ENCODE results near the gene SLCO1B1. TPM values are rescaled to one million over a fixed set of nuclear protein-coding genes. Genes with fewer than 3 reads are reported as not detected.

The SLCO1B1 gene
- polyA plus RNA-seq, 1 donor (not counting 4 experiments of a cell fraction or from before 2014, with no cell fraction given): not detected

DNA sequence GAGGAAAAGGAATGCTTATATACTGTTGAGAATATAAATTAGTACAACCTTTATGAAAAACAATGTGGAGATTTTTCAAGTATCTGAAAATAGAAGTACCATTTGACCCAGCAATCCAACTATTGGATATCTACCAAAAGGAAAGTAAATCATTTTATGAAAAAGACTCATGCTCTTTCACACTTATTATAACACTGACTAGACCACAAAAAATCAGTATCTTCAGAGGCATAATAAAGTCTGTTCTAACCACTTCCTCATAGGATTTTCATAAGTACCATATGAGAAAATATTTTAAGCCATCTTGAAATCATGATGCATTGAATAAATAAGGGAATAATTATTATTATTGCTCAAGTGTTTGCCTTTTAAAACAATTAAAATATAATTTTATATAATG lies 90.8 kb downstream of the SLCO1B1 start:
- FAIRE-seq (no peak), DNase-seq (ENCODE audit: low read depth, low spot score) (no peak)
- dilution Hi-C loops (cut with MboI; ENCODE audit: extremely low pct_ligation_motif_present, low sequenced_read_pairs): no loop called here
- H3K9ac ChIP-seq (ENCODE audit: control insufficient read depth, extremely low read depth, insufficient read depth, low read length): no peak overlapping the region
- no peaks in the 10 kb centered on the region for H3K9me3 ChIP-seq (ENCODE audit: control insufficient read depth, low read depth, low read length)
- no peak for TF ChIP-seq EZH2 (IDR thresholded peaks at IDR 0.05; ENCODE audit: low read length)
- TF ChIP-seq, protein P1, sequence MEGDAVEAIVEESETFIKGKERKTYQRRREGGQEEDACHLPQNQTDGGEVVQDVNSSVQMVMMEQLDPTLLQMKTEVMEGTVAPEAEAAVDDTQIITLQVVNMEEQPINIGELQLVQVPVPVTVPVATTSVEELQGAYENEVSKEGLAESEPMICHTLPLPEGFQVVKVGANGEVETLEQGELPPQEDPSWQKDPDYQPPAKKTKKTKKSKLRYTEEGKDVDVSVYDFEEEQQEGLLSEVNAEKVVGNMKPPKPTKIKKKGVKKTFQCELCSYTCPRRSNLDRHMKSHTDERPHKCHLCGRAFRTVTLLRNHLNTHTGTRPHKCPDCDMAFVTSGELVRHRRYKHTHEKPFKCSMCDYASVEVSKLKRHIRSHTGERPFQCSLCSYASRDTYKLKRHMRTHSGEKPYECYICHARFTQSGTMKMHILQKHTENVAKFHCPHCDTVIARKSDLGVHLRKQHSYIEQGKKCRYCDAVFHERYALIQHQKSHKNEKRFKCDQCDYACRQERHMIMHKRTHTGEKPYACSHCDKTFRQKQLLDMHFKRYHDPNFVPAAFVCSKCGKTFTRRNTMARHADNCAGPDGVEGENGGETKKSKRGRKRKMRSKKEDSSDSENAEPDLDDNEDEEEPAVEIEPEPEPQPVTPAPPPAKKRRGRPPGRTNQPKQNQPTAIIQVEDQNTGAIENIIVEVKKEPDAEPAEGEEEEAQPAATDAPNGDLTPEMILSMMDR (optimal IDR thresholded peaks at IDR 0.05 in 1 of 3, IDR thresholded peaks at IDR 0.05 in 1 of 3, conservative IDR thresholded peaks at IDR 0.05 in 1 of 3; ENCODE audit: extremely low read depth in 1 of 3, insufficient read depth in 2 of 3, low read length in 3 of 3): no peak
- no peaks in the 10 kb centered on the region for H3K79me2 ChIP-seq (ENCODE audit: control insufficient read depth, insufficient read depth, low read length)
- no peaks in the 10 kb centered on the region for H3K9me1 ChIP-seq (ENCODE audit: control insufficient read depth, extremely low read depth, insufficient read depth, low read length)
- H3K4me1 ChIP-seq (ENCODE audit: control insufficient read depth, extremely low read depth, insufficient read depth, low read length): no peaks in the 10 kb centered on the region
- H3K4me3 ChIP-seq (ENCODE audit: control insufficient read depth in 2 of 3, extremely low read depth in 1 of 3, insufficient read depth in 2 of 3, low read depth in 1 of 3, low read length in 3 of 3): no peak overlapping the region
- no peaks in the 10 kb centered on the region for H4K20me1 ChIP-seq (ENCODE audit: control insufficient read depth, extremely low read depth, insufficient read depth, low read length)
- no peak overlapping the region for H3K4me2 ChIP-seq (ENCODE audit: control insufficient read depth, extremely low read depth, insufficient read depth, low read depth, low read length)
- no peak overlapping the region for H3K27ac ChIP-seq (ENCODE audit: control insufficient read depth, insufficient read depth, low read length)
- H3K36me3 ChIP-seq (ENCODE audit: control insufficient read depth in 2 of 2, extremely low read depth in 1 of 2, insufficient read depth in 2 of 2, low read length in 2 of 2): no peaks in the 10 kb centered on the region
- no peak overlapping the region for H2AFZ ChIP-seq (ENCODE audit: control insufficient read depth, low read length)
- H3K27me3 ChIP-seq (ENCODE audit: control insufficient read depth, extremely low read depth, insufficient read depth, low read length): no peaks in the 10 kb centered on the region

- no peaks in the 10 kb centered on the region for H3K4me1 ChIP-seq (ENCODE audit: control insufficient read depth, extremely low read depth, insufficient read depth, low read length)
- no peaks in the 10 kb centered on the region for H3K27me3 ChIP-seq (ENCODE audit: control insufficient read depth, extremely low read depth, insufficient read depth, low read length)
- no peaks in the 10 kb centered on the region for H3K9me1 ChIP-seq (ENCODE audit: control insufficient read depth, extremely low read depth, insufficient read depth, low read length)
- H3K4me3 ChIP-seq (ENCODE audit: control insufficient read depth in 2 of 3, extremely low read depth in 1 of 3, insufficient read depth in 2 of 3, low read depth in 1 of 3, low read length in 3 of 3): no peak overlapping the region
- H3K4me2 ChIP-seq (ENCODE audit: control insufficient read depth, extremely low read depth, insufficient read depth, low read depth, low read length): no peak overlapping the region
- H3K36me3 ChIP-seq (ENCODE audit: control insufficient read depth in 2 of 2, extremely low read depth in 1 of 2, insufficient read depth in 2 of 2, low read length in 2 of 2): no peaks in the 10 kb centered on the region
- H4K20me1 ChIP-seq (ENCODE audit: control insufficient read depth, extremely low read depth, insufficient read depth, low read length): no peaks in the 10 kb centered on the region
- dilution Hi-C loops (cut with MboI; ENCODE audit: extremely low pct_ligation_motif_present, low sequenced_read_pairs): no loop called here
- H3K9ac ChIP-seq (ENCODE audit: control insufficient read depth, extremely low read depth, insufficient read depth, low read length): no peak overlapping the region
- H2AFZ ChIP-seq (ENCODE audit: control insufficient read depth, low read length): no peak overlapping the region
- no peaks in the 10 kb centered on the region for H3K79me2 ChIP-seq (ENCODE audit: control insufficient read depth, insufficient read depth, low read length)
- TF ChIP-seq, protein P1 (optimal IDR thresholded peaks at IDR 0.05 in 1 of 3, IDR thresholded peaks at IDR 0.05 in 1 of 3, conservative IDR thresholded peaks at IDR 0.05 in 1 of 3; ENCODE audit: extremely low read depth in 1 of 3, insufficient read depth in 2 of 3, low read length in 3 of 3): no peak
- no peak for TF ChIP-seq EZH2 (IDR thresholded peaks at IDR 0.05; ENCODE audit: low read length)
- no peaks in the 10 kb centered on the region for H3K9me3 ChIP-seq (ENCODE audit: control insufficient read depth, low read depth, low read length)
- DNase-seq (ENCODE audit: low read depth, low spot score): no peak
- no peak overlapping the region for H3K27ac ChIP-seq (ENCODE audit: control insufficient read depth, insufficient read depth, low read length)
- no peak for FAIRE-seq
These were observed 92.9 kb downstream of the SLCO1B1 start for GRCh38 chr12:21223930-21224329.

All from keratinocyte (primary cell).